Spleen (tissue), 11 donors: Measurements from ENCODE around the gene FILIP1L. TPM values are rescaled to one million over a fixed set of nuclear protein-coding genes. Genes with fewer than 3 reads are reported as not detected.

Source experiments
- DNase-seq: peaks from one replicate; pipeline ENCODE4 v3.0.0-alpha.2; 2020
- H3K27ac ChIP-seq, 8 donors: fragments of 200-600 bp; sonication (generic) in 7 of 8; 1 replicate in 4 of 8; 2 replicates in 4 of 8; pipeline versions ENCODE4 v1.5.0 to v1.8.0; 2016 to 2021; ENCODE audit warnings: inconsistent platforms in 4 of 8, mild to moderate bottlenecking in 4 of 8, moderate library complexity in 1 of 8
- H3K27me3 ChIP-seq, 7 donors: fragments of 200-600 bp; sonication (generic) in 6 of 7; replicated peaks in 1 of 7; 1 replicate in 4 of 7; 2 replicates in 3 of 7; pipeline versions ENCODE4 v1.5.0 to v1.8.0; 2016 to 2021; ENCODE audit warnings: inconsistent platforms in 3 of 7, mild to moderate bottlenecking in 1 of 7
- H3K36me3 ChIP-seq, 6 donors: fragments of 200-600 bp; sonication (generic) in 5 of 6; 1 replicate in 4 of 6; 2 replicates in 2 of 6; pipeline versions ENCODE4 v1.5.0 to v1.8.0; 2016 to 2021; ENCODE audit warnings: inconsistent platforms in 2 of 6
- H3K4me1 ChIP-seq, 6 donors: fragments of 200-600 bp; sonication (generic) in 5 of 6; 1 replicate in 3 of 6; 2 replicates in 3 of 6; pipeline versions ENCODE4 v1.5.0 to v1.8.0; 2016 to 2021; ENCODE audit warnings: inconsistent platforms in 3 of 6
- H3K4me3 ChIP-seq, 8 donors: fragments of 200-600 bp; sonication (generic) in 7 of 8; 1 replicate in 4 of 8; 2 replicates in 4 of 8; pipeline versions ENCODE4 v1.5.0 to v1.8.0; 2016 to 2021; ENCODE audit warnings: inconsistent platforms in 4 of 8, mild to moderate bottlenecking in 4 of 8, moderate library complexity in 2 of 8
- H3K9me3 ChIP-seq, 8 donors: fragments of 200-600 bp; sonication (generic) in 7 of 8; 1 replicate in 4 of 8; 2 replicates in 4 of 8; pipeline versions ENCODE4 v1.5.0 to v1.8.0; 2016 to 2021; ENCODE audit warnings: inconsistent platforms in 4 of 8
- POLR2A ChIP-seq, 3 donors: fragments of 450-650 bp; IDR thresholded peaks; one replicate each; pipeline ENCODE4 v1.5.1; 2017; ENCODE audit warnings: antibody characterized with exemption in 3 of 3, mild to moderate bottlenecking in 1 of 3
- POLR2AphosphoS5 ChIP-seq, 3 donors: sonication (generic); formaldehyde crosslinking; IDR thresholded peaks; one replicate each; pipeline ENCODE4 v1.5.1; 2017; ENCODE audit warnings: antibody characterized with exemption in 3 of 3
- WGBS, 5 donors: extraction: QIAGEN DNeasy Blood & Tissue Kit in 3 of 5; methylation state at CpG; one replicate each; pipeline versions ENCODE4 v1.1.5 to v1.1.7; 2013 to 2018; 5-methylcytosine and 5-hydroxymethylcytosine counted together
- intact Hi-C: fragments of 100-400 bp; cut with DNase I; formaldehyde crosslinking; loops from one replicate; pipeline ENCODE4 v1.15.0; 2023; ENCODE audit warnings: low total_unique reads
- polyA plus RNA-seq, 3 donors: library from polyadenylated mRNA; stranded (reverse); fragments of 200-250 nt; gene quantifications; one replicate each; pipeline ENCODE4 v1.2.1, GENCODE V29; 2013
- total RNA-seq, 7 donors: library from RNA; depleted of rRNA in 3 of 7; stranded (reverse); fragments of >200 nt in 3 of 7; fragmentation: NEBNext Ultra II Directional in 4 of 7; extraction: Animal tissue kit (Norgen Biotek cat#: 25700) in 4 of 7; gene quantifications; one replicate each; pipeline versions ENCODE4 v1.1.0 to v1.2.1, GENCODE V29; 2016 to 2021
- TF ChIP-seq, protein P1 (sequence below), 11 experiments: fragments of 200-600 bp in 7 of 11; fragments of 450-650 bp in 4 of 11; sonication (generic) in 4 of 11; IDR thresholded peaks in 8 of 11; conservative IDR thresholded peaks in 3 of 11; 1 replicate in 7 of 11; 2 replicates in 4 of 11; pipeline versions ENCODE4 v1.4.0 to v1.8.0; 2016 to 2021; ENCODE audit warnings: antibody characterized with exemption in 11 of 11, inconsistent platforms in 4 of 11, mild to moderate bottlenecking in 1 of 11
- donor health status: healthy with polysubstance abuse.
- donor health status: DM: no; HTN: no; CAD: no; lungs with moderate emphysema.
- donor health status: DM: no; HTN: no; CAD: no.
- donor health status: Bipolar disorder and iron deficiency.
- donor health status: healthy.
- donor health status: DM: no; HTN: no; CAD: no.
- donor health status: DM: yes; HTN: yes; CAD: no.

FILIP1L gene
- total and polyA plus RNA-seq, 10 donors = 11.1 to 47.7 (median 30.9) TPM

DNA sequence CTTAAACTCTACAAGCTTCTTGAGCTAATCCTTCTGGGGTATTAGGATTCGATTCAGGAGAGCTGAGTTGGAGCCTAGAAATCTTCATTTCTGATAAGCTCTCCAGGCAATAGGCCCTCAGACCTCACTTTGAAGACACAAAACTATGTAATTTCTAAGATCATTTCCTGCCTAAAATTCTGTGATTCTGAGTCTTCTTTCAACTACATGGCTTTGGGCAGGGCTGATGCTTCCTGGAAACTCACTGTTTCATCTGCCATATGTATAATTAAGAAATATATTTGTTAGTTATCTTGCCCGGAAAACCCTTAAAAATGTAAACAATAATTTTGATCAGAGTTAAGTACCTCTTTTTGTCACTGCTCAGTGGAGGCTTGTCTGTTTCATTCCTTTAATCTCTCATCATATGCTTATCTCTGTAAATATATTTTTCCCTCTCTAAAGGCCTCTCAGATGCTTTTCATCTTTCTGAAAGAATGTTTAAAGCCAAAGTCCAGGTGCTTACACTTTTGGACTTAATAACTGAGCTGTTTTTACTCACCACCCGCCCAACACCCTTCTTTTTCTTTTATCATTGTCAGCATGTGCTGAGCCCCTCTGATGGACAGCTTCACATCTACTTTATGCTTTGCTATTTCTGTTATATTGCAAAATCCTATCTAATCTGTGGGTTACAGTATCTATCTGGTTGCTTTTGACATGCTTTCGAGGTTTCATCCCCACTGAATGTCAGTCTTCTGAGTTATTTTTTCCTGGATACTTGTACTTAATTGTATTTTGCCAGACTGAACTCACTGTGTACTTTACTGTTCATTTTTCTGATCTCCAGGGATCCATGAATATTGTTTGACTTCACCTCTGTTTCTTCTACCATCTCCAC lies 38.2 kb downstream of the FILIP1L start:
- Histone ChIP-seq H3K27ac (peak overlapping the region in 2 of 8 donors; percentile 16 to 22), H3K27me3 (no peaks in the 10 kb centered on the region), H3K9me3 (no peaks in the 10 kb centered on the region), H3K4me3 (no peak overlapping the region), H3K4me1 (peaks cover 11 to 54% (median 38%) of the 10 kb centered on the region in 6 donors), H3K36me3 (no peaks in the 10 kb centered on the region)
- 76 to 89% (median 78%) methylated on average over 4 of the region's 4 CpGs for WGBS, 5 donors
- no peak for TF ChIP-seq POLR2AphosphoS5 (IDR thresholded peaks at IDR 0.05)
- no peak for TF ChIP-seq POLR2A (IDR thresholded peaks at IDR 0.05)
- TF ChIP-seq, protein P1, sequence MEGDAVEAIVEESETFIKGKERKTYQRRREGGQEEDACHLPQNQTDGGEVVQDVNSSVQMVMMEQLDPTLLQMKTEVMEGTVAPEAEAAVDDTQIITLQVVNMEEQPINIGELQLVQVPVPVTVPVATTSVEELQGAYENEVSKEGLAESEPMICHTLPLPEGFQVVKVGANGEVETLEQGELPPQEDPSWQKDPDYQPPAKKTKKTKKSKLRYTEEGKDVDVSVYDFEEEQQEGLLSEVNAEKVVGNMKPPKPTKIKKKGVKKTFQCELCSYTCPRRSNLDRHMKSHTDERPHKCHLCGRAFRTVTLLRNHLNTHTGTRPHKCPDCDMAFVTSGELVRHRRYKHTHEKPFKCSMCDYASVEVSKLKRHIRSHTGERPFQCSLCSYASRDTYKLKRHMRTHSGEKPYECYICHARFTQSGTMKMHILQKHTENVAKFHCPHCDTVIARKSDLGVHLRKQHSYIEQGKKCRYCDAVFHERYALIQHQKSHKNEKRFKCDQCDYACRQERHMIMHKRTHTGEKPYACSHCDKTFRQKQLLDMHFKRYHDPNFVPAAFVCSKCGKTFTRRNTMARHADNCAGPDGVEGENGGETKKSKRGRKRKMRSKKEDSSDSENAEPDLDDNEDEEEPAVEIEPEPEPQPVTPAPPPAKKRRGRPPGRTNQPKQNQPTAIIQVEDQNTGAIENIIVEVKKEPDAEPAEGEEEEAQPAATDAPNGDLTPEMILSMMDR (IDR thresholded peaks at IDR 0.05 in 8 of 11, conservative IDR thresholded peaks at IDR 0.05 in 3 of 11) = no peak
- intact Hi-C loops = no loop called here
- no peak for DNase-seq

DNA sequence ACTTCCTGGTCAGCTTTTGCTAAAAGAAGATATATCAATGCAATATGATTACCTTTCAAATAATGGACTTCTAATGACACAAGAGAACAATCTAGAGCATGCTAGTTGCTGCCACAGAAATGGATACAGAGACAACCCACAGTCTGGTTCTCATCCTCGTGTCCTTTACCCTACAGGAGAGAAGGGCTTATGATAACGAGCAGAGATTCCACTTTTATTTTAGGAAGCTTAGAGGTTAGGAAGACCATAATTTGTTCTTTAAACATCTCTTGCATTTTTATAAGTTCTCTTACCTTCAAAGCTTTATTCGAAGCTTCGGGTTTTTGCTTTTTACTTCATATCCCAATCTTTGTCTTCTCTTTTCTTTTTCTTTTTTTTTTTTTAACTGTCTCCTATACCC lies 39.1 kb downstream of the FILIP1L start:
- WGBS, 5 donors = 69 to 96% (median 88%) methylated on average over 4 of the region's 4 CpGs
- no peaks in the 10 kb centered on the region for H3K36me3 ChIP-seq
- peaks cover 11 to 59% (median 40%) of the 10 kb centered on the region in 6 donors for H3K4me1 ChIP-seq
- DNase-seq = no peak
- H3K4me3 ChIP-seq = no peak overlapping the region
- H3K27ac ChIP-seq = no peak overlapping the region
- intact Hi-C loops = no loop called here
- no peaks in the 10 kb centered on the region for H3K9me3 ChIP-seq
- TF ChIP-seq POLR2A (IDR thresholded peaks at IDR 0.05) = no peak
- TF ChIP-seq, protein P1 (IDR thresholded peaks at IDR 0.05 in 8 of 11, conservative IDR thresholded peaks at IDR 0.05 in 3 of 11) = no peak
- TF ChIP-seq POLR2AphosphoS5 (IDR thresholded peaks at IDR 0.05) = no peak
- H3K27me3 ChIP-seq = no peaks in the 10 kb centered on the region

DNA sequence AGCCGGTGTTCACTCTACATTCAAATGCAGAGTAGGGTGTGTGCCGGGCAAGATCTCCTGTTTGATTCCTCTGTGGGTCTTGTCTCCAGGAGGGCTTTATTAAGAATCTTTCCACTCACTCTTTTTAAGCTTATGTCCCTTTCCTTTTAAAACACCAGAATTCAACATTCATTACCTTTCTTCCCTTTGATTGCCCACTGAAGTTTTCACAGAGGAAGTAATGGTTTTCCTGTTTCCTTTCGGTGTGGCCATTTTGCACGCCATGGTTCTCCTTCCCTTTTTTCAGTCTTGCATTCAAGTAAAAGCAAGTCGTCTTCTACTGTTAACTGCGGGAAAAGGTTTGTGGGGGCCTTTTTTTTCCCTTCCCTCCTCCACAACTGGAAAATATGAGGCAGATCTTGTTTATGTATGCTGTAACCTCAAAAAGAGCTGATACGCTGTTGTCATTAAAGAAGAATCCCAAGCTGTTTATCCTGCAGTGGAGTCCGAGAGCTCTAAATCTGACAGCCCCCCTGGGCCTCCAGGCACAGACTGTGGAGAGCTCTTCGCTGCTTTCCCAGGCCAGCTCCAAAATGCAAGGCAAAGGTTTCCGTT lies 40.5 kb downstream of the FILIP1L start:
- peaks cover 14 to 70% (median 49%) of the 10 kb centered on the region in 6 donors for H3K4me1 ChIP-seq
- DNase-seq = no peak
- no peaks in the 10 kb centered on the region for H3K9me3 ChIP-seq
- H3K36me3 ChIP-seq = no peaks in the 10 kb centered on the region
- peak overlapping the region in 6 of 8 donors; percentile 6 to 73 (median 59) for H3K27ac ChIP-seq
- TF ChIP-seq POLR2A (IDR thresholded peaks at IDR 0.05) (no peak), POLR2AphosphoS5 (IDR thresholded peaks at IDR 0.05) (no peak)
- TF ChIP-seq, protein P1 (IDR thresholded peaks at IDR 0.05 in 8 of 11, conservative IDR thresholded peaks at IDR 0.05 in 3 of 11) = no peak
- no peaks in the 10 kb centered on the region for H3K27me3 ChIP-seq
- peak overlapping the region in 1 of 8 donors; percentile 31 for H3K4me3 ChIP-seq
- WGBS, 5 donors = 24 to 46% (median 29%) methylated on average over 10 of the region's 10 CpGs
- intact Hi-C loops = no loop called here
